HG03439 (cell line): ENCODE data around the gene RBPJ.

Experiments used
- ATAC-seq: cut with Tn5 transposase; IDR thresholded peaks from one replicate; pipeline ENCODE4 v1.9.1; 2021; ENCODE audit warnings: mild to moderate bottlenecking, moderate library complexity; ENCODE audit not compliant: unreplicated experiment

Gene RBPJ

DNA sequence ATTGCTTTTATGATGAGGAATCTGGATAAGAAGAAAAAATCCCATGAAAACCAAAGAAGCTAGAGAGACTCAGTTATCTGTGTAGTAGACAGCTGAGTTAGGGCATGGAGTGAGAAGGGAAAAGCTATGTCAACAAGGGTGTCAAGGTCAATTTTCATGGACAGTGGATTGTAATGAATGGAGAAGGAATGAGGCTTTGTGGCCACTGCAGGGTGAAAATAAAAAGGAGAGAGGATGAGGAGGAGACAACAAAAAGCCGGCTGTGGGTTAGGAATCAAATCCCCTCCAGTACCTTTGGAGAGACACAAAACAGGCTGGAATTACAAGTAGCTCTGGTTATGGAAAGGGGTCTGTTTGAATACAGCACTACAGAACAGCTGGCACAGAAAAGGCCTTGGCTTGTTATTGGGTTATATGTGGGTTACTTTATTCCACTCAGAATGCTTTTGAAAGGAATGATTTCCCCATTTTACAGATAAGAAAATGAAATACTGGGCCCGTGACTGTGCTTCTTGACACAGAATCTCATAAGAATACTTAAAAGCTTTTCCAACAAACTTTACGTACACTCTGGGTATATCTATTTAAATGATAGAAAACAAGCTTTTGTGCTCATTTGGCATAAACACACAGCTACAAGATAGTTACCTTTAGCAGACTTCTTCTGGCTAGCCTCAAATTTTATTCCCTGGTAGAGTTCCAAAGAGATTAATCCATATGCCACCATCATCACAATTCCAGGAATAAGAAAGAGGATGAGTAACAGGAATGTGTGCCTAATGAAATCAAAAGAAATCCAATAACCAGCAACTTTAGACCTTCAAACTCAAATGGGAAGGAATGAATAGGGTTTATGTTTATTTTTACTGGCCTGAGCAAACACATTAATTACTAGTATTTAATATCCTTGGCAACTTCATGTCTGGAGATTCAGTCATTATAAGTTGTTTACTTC lies 162.0 kb downstream of the RBPJ start:
- ATAC-seq = no peak

GRCh38 chr4:26484032-26484515 lies 163.3 kb downstream of the RBPJ start:
- no peak for ATAC-seq

DNA sequence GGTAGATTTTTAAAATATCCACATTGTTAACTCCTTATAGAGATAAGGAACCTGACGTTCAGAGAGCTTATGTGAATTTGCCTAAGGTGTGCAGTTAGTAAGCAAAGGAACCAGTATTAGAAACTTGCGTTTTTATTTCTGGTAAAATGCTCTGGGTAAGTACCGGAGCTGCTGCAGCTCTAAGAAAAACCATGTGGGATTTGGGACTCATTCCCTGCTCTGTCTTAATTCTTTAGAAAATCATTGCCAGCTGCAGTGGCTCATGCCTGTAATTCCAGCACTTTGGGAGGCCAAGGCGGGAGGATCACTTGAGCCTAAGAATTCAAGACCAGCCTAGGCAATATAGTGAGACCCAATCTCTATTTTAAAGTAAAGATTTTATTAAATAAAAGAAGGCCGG lies 163.7 kb downstream of the RBPJ start:
- no peak for ATAC-seq
